ENCODE measurements around the gene PPM1B. TPM values are rescaled to one million over a fixed set of nuclear protein-coding genes. Genes with fewer than 3 reads are reported as not detected.

Gene PPM1B
- total and polyA plus RNA-seq, 2 of the 13 experiments (the other 11 are each of a cell fraction or from before 2014, with no cell fraction given): 24.4 to 25.0 TPM

GRCh38 chr2:44167908-44168680, 581 bp upstream of the PPM1B start (continued):
- no peak for TF ChIP-seq DBP (CRISPR knock-in tag; IDR thresholded peaks at IDR 0.05; ENCODE audit: not compliant biosample characterization)
- peak; percentile 89 for TF ChIP-seq CEBPZ (IDR thresholded peaks at IDR 0.05; ENCODE audit: low read length)
- TF ChIP-seq HNRNPH1 (optimal IDR thresholded peaks at IDR 0.05; ENCODE audit: low read depth, low read length): peak; percentile 52
- peak; percentile 97 for TF ChIP-seq PHF21A (CRISPR knock-in tag; IDR thresholded peaks at IDR 0.05)
- TF ChIP-seq ZNF263 (CRISPR knock-in tag; IDR thresholded peaks at IDR 0.05): no peak
- no peak for TF ChIP-seq HIC2 (CRISPR knock-in tag; IDR thresholded peaks at IDR 0.05; ENCODE audit: low read depth)
- TF ChIP-seq MTF2 (CRISPR knock-in tag; IDR thresholded peaks at IDR 0.05; ENCODE audit: borderline replicate concordance): no peak
- 0 out of 2 replicates have a peak, but pooled peaks have one; percentile 47 for TF ChIP-seq ATF3 (CRISPR knock-in tag; IDR thresholded peaks at IDR 0.05)
- no peak for TF ChIP-seq ZNF496 (CRISPR knock-in tag; IDR thresholded peaks at IDR 0.05; ENCODE audit: insufficient replicate concordance)
- TF ChIP-seq ZNF335 (CRISPR knock-in tag; IDR thresholded peaks at IDR 0.05): peak; percentile 70; the same call in 1 of the 2 replicates
- TF ChIP-seq ZNF33B (CRISPR knock-in tag; IDR thresholded peaks at IDR 0.05): no peak
- TF ChIP-seq GATAD2A (CRISPR knock-in tag; IDR thresholded peaks at IDR 0.05): peak; percentile 64
- TF ChIP-seq ZBTB39 (CRISPR knock-in tag; IDR thresholded peaks at IDR 0.05): no peak
- no peak for TF ChIP-seq IRX3 (CRISPR knock-in tag; IDR thresholded peaks at IDR 0.05; ENCODE audit: borderline replicate concordance, low read depth)
- TF ChIP-seq ZXDC (CRISPR knock-in tag; IDR thresholded peaks at IDR 0.05): 0 out of 2 replicates have a peak, but pooled peaks have one; percentile 45
- TF ChIP-seq CCAR2 (optimal IDR thresholded peaks at IDR 0.05; ENCODE audit: low read depth, low read length): no peak
- TF ChIP-seq SRSF9 (IDR thresholded peaks at IDR 0.05; ENCODE audit: borderline replicate concordance, insufficient read depth, low read depth, low read length, poor library complexity, severe bottlenecking): no peak
